Stimulated activated CD4-positive, alpha-beta T cell treated with anti-CD3 and anti-CD28 coated beads, TNF-alpha, amount 100 ng/mL, for 4 hours (primary cell): Measurements from ENCODE around the gene FLCN.
"Not testable (repeated sequence)": the region's sequence is repeated elsewhere in the genome, so short reads cannot be mapped to it uniquely, and the experiment has no call there.

Source experiments
- DNase-seq, 3 experiments: peaks; one replicate each; pipeline ENCODE4 v3.0.0-alpha.2; 2020; ENCODE audit warnings: low read depth in 3 of 3

Gene FLCN

DNA sequence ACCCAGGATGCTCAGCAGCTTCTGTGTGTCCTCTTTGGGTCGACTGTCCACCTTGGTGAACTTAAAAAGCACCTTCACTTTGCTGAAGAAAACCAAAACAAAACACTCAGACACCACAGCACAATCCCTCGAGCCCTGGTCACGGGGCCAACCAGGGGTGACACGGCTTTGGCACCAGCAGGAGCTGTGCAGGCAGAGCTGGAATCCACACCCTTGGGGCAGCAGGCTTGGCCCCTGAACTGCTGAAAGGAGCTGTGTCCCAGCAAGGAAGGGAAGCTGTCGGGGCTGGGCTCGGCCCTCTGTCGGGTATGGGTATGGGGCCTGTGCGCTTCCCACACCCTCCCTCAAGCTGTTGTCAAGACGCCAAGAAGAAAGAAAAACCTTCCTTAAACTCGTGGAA lies 23.2 kb downstream of the FLCN start:
- no peak for DNase-seq

DNA sequence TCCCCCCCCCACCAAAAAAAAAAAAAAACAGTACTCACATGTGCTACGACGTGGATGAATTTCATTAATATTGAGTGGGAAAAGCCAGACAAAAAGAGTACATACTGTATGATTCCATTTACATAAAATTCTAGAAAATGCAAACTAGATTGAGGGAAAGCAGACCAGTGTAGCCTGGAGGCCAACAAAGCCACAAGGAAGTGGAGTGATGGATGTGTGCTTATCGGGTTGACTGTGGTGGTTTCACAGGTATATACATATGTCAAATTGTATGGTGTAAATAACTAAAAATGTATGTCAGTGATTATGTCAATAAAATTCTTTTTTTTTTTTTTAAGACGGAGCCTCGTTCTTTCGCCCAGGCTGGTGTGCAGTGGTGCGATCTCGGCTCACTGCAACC lies 29.0 kb downstream of the FLCN start:
- no peak for DNase-seq

DNA sequence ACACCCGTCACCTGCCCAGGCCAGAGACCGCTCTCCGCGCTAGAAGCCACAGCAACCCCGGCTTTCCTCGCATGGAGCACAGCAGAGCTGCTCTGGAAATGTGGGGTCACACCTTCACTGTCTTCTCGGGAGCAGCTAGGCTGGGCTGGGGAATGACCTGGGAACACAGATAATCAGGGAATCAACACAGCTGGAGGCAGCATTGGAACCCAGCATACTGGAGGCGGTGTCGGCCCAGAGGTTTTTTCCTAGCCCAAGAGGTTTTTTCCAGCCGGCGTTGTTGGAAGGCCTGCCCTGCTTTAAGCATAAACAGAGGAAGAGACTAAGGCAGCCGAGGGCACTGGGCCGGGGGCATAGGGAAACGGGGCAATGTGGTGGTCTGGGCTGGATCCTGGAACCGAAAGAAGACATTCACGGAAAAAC lies 30.0 kb downstream of the FLCN start:
- DNase-seq, result no peak

DNA sequence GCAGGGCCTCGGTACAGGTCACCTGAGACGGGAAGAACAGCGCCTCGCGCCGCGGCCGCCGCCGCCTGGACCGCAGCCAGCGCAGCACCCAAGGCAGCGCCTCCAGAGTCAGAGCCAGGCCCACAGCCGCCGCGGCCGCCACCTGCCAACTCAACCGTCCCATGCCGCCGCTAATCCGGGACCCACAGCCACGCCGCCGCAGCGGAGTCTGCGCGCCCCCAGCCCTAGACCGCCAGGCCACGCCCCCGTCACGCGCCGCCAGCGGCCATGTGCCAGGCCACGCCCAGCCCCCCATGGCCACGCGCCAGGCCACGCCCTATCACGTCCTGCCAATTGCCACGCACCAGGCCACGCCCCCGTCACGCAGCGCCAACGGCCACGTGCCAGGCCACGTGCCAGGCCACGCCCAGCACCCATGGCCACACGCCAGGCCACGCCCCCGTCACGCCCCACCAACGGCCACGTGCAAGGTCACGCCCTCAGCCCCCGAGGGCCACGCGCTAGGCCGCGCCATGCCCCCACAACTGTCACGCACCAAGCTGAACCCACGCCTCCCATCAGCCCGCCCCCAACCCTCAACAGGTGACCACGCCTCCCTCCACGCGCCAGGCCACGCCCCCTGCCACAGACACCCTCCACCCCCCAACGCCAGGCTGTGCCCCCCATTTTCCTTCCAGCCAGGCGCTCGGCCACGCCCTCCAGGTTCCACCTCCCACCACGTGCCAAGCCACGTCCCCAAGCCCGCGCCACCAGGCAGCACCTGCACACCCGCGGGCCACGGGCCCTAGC lies 30.6 kb downstream of the FLCN start, which contains the start of gene PLD6:
Gene PLD6, minus strand, starts transcription at position 210 of the 789 bp plus-strand sequence. Its CDS starts 47 bp downstream, at position 163.
- DNase-seq, result peak; percentile 80 to 91 (median 89)

DNA sequence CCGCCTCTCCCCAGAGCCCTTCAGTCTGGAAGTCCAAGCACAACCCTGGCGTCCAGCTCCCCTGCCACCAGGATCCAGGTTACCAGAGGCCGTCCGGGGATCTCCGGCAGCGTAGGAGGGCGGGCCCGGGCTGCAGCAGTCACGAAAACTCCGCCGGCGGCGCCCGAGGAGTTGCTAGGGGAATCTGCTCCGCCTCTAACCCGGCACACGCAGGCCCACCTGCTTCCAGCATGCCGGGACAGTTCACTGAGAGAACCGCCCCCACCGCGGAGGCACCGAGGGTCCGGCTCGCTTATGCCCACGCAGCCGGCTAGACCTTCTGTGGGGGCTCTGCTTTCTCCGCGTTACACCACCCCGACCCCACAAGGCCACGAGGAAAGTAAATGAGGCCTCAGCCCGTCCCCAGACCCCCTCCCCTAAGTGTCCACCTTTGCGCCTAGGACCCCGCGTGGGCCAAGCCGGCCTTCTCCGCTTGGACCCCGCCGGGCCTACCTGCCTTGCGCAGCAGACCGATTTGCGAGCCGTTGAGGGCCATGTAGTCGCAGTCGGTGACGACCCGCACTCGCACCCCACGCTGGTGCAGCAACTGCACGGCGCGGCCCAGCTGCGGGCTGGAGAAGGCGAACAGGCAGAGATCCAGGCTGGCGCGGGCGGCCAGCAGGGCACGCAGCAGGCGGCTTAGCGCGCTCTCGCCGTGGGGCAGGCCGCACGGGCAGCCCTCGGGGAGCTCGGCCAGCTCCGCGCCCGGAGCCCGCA lies 31.4 kb downstream of the FLCN start:
- DNase-seq, result peak; percentile 32 to 52 (median 44)

DNA sequence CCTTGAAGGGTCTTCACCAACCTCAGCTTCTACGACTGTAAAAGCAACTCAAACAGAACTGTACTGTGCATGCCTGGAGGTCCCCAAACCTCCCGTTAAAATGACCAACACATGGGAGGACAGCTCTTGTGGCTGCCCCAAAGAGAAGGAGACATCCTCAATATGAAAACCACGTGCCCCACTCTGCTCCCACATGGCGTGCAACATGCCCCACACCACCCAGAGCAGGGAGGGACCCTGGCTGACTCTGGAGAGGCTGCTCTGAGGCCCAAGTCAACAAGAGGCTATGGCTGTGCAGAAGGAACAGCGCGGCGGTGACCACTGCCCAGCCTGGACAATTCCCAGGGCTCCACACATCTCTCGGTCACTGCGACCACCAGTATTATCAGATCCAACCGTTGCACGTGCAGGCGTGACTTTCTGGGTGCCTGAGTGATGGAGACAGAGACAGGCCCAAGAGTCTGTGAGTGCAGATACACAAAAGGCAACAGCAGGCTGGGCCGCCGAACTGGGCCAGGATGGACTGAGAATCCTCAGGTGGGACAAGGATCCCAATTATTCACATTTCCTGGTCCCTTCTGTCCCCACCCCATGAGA lies 32.2 kb downstream of the FLCN start:
- DNase-seq, result no peak

DNA sequence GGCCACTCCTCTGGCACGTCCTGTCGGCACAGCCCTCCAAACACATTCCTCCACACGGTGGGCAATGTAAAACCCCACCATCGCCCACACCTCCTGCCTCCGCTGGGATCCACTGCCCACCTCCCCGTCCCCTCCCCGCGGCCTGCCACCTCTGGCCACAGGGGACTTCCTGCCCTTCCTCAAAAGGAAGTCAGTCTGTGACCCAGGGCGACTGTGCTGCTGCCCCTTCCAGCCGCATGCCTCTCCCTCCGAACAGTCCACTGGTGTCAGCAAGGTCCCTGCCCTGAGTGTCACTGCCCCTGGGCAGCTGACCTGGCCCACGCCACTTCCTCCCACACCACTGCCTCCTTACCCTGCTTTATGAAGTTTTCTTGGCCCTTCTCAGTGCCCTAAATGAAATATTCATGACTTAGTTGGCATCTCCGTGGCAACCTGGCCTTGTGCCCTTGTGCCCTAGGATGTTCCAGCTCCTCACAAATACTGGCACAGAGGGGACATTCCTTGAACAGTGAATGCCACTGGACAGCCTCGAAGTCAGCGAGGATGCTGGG lies 32.9 kb downstream of the FLCN start:
- DNase-seq, result no peak

DNA sequence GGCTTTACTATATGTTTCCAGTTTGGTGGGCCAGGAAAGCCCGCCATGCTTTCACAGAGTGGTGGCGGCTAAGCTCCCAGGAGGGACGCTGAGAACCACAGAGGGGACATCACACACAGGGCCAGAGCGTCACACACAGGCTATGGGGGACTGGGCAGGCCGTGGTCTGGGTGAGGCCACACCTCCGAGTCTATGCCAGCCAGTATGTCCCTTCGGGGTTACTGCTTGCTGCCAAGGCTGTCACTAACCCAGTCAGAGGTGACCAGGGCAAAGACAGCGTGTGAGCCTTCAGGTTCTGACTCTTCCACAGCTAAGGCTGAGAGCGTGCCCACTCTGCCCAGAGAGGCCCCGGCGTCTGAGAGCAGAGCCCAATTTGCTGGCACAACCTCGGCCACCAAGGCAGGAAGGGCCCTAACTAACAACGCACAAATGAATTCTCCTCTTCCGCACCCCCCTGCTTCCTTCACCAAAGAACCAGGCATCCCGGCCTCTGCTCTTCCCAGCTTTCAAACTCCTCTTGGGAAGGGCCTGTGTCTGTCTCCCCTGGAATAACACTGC lies 33.7 kb downstream of the FLCN start:
- no peak for DNase-seq

DNA sequence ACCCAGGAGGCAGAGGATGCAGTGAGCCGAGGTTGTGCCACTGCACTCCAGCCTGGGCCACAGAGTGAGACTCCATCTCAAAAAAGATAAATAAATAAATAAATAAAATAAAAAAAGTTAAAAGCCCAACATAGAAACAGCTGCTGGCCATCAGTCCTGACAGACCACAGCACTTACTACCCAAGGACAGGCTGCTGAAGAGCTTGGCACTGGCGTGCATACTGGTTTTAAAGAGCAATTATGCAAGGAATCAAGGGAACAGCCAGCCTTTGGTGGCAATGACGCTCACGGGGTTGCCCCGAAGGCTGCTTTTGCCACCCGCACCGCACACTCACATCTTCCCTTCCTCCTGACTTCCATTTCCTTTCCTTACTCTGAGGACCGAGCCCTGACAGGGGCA lies 35.1 kb downstream of the FLCN start:
- DNase-seq, result no peak

DNA sequence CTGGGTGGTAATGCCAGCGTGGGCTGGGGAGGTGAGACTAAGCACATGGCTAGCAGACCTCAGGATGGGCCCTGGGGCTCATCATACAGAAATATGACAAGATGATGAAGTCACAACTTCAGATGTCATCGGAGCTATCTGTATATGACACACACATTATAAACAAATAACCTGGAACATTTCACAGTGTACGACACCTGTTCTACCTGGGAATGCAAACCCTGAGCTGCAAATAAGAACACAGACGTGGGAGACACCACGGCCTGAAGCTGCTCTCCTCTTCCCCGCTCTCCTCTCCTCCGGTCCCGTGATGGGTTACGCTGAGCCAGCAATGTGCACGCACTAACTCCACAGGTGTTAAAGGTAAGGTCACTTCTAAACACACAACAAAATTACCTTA lies 35.7 kb downstream of the FLCN start:
- DNase-seq, result no peak

DNA sequence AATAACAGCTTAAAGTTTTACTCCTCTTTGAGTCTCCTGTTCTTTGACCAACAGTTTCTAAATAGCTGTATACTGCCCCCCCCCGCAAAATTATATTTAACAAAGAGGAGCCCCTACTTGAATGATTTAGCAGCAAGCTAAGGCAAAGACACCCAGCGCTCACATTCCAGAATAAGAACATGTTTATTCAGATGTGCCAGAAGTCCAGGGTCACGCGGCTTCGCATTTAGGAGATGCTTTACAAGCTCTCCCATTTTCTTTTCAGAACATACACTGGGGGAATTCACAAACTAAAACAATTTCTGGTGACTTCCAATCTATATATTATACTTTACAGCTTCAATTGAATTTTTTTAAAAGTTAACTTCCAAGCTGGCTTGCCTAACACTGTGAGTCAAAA lies 36.1 kb downstream of the FLCN start:
- DNase-seq, result no peak

DNA sequence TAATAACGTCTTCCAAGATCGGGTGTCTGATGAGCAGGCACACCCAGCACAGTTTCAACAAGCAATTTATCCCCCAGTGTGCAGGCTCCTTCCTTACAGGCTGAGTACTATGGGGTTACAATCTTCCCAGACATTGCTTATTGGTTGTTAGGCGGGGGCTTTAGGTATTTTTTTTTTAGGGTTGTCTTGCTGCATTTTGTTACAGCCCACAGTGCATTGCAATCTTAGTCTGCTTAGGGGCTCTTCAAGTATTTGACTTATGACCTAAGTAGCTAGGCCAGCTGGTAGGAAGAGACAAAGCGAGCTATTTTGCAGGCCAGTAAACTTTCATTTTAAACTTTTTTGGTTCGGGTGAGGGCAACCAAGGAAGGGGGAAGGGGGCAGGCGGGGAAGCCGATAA lies 36.7 kb downstream of the FLCN start:
- no peak for DNase-seq

DNA sequence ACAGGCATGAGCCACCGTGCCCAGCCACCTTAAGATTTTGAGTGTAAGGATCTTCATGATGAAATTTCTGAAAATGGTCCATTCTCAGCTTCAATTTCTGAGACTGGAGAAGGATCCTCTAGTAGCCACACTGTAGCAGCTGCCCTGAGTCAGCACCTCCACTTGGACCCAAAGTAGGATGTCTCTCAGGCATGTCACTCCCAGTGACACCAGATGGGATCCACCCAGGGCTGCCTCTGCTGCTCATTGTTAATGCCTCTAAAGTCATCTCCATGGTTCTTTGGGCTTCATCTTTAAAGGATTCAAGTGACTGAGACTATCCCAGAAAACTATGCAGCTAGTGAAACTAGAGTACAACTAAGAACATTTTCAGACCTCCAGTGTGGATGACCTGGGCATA lies 38.7 kb downstream of the FLCN start:
- DNase-seq, result no peak

DNA sequence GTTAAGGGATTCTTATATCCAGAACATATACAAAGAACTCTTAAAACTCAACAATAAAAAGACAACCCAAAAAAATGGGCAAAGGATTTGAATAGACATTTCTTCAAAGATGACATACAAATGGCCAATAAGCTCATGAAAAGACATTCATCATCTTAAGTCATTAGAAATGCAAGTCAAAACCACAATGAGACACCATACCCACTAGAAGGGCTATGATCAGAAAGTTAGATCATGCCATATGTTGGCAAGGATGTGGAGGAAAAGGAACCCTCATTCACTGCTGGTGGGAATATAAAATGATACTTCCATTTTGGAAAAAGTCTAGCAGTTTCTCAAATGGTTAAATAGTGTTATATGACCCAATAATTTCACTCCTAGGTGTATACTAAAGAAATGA lies 40.2 kb downstream of the FLCN start:
- no peak for DNase-seq

DNA sequence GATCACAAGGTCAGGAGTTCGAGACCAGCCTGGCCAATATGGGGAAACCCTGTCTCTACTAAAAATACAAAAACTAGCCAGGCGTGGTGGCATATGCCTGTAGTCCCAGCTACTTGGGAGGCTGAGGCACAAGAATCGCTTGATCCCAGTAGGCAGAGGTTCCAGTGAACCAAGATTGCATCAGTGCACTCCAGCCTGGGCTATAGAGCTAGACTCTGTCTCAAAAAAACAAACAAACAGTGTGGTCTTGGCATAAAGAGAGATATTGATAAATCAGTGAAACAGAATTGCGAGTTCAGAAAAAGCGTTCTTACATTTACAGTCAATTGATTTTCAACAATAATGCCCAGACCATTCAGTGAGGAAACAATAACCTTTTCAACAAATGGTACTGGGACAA lies 41.5 kb downstream of the FLCN start:
- DNase-seq, result not testable (repeated sequence)

DNA sequence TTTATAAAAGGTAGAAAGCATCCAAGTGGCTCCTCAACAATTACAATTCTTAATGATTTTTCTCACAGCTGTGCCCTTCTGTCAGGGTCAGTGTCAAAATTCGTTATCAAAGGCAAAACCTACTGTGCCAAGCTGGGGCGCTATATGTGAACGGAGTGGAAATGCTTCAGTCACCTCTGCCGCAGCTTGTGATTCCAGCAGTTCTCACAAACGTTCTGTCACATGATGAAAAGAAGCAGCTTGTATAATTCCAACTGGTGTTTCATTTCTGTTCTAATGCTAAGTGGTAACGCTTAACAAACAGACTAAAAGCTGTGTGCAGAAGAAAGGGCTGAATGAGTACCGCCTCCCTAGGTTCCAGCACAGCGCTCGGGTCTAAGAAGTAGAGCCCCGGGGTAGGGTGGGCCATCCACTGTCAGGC lies 45.0 kb downstream of the FLCN start:
- DNase-seq, result no peak

DNA sequence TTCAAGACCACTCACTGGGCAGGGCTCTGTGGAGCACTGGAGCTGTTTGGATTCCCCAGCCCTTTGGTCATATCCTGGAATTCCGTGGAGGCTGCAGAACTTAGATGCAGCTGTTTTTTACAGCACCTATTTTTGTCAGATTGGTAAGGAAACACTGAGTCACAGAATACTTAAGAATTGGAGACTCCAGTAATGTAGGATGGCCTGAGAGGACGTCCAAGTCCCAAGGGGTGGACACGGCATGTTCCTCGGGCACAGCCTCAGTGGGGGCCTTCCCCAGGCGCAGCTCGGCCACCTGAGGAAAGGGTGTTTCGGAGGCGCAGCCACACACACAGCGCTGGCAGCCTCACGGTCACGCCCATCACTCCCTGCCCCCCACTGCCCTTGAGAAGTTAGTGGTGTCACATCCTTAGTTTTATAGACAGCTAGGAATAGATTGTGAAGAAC lies 45.6 kb downstream of the FLCN start:
- no peak for DNase-seq

DNA sequence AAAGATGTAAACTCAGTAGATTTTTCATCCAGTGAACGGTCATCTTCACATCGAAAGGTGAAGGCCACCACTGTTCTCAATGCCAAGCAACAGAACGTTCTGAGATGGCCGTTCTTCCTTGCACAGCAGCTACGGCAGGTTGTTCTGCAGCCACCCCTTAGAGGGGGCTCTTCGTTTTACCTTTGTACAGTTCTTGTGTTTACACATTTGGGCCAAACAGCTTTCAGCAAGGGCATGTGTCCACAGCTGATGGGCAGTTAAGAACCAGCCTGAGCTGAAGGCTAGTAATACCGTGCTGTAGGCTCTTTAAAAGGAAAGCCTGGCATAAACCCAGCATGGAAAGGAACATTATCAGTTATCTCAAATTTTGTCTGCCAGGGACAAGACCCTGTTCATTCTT lies 46.8 kb downstream of the FLCN start:
- no peak for DNase-seq

DNA sequence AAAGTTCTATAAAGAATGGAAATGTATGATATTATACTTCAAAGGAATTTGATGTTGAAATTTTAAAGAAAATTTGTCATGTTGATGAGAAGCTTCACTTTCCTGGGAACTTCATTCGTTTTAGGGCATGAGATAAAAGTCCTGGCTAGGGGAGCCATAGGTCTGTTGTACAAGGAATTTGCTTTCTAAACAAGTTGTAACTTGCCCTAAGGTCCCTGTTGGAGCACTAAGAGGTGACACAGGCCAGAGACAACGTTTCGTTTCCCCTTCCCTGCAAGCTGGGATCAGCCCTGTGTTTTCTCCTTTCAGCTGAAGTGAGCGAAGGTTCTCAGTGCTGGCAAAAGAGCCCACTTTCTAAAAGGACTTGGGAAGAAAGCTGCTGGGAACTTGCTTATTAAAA lies 47.4 kb downstream of the FLCN start:
- no peak for DNase-seq

DNA sequence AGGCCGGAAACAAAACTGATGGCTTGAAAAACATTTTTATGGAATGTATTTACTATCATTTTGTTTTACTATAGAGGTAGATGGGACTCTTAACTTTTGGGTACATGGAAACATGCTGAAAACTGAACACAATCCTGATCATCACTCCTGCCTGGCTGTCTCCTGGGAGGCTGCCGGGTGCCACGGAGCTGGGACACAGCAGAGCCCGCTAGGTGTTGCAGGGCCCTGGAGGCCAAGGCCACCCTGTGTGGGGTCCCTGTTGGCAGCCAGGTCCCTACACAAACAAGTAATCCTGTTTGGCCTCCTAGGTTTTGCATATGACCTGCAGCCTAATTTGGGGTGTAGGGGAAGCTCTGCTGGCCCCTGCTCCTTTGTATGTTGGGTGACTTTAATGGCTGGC lies 48.4 kb downstream of the FLCN start:
- no peak for DNase-seq

DNA sequence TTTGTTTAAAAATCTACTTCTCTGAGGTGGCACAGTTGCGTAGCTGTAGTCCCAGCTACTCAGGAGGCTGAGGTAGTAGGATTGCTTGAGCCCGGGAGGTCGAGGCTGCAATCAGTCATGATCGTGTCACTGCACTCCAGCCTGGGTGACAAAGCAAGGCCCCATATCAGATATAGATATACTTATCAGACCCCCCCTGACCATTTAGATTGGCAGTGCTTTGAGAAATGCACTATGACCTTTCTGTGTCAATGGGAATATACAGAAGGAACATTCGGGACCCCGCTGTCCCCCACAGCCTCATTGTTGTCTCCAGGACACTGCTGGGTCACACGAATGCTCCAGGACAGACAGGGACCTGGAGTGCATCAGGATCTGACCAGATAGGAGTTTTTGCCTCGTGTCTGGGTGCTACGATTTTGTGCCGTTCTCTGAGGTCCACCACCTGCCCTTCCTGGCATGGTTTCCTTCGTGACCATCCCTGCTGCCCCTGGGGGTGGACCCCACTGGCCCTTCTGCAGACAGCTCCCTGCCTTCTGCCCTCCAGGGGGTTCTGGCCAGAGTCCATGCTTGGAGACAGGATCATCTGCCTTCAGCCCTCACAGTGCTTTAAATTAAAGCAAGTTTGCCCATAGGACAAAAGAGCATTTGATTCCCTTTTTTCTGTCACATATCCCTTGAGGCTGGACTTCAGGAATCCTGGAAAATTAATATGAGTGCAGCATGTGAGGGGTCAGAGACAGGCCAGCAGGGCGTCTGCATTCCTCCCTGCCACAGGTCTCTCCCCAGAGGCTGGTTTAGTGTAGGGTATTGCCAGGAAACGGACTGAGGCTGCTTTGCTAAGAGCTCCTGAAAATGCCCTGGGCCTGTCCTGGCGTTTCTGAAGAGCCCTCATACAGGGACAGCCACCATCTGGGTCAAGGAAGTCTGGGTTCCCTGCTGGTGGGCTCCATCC lies 50.1 kb downstream of the FLCN start:
- no peak for DNase-seq
